ENCODE data around the gene FRS2. TPM values are rescaled to one million over a fixed set of nuclear protein-coding genes. Genes with fewer than 3 reads are reported as not detected.

Gene FRS2
- total RNA-seq, 1 experiment from 2014 or later: 33.7 TPM

DNA sequence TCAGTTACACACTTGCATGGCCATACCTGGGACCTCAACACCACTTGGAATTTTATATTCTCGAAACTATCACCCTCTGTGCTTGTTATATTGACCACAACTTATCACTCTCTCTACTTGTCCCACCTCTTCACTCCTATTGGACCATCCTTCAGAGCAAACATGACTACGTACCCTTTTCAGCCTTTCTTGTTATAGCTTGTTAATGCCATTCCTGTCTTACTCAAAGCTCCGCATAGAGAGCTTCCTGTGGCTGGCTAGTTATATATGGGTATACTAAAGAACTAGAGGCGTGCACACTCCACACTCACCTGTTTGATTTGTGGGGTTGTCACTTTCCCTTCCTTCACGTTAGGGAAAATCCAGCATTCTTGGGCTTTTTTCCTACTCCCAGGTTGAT lies 26.3 kb upstream of the FRS2 start:
- Histone ChIP-seq H3K14ac (ENCODE audit: insufficient read depth, low read length) (no peak overlapping the region), H3K56ac (ENCODE audit: insufficient read length, low read depth, low read length) (no peak overlapping the region), H4K5ac (ENCODE audit: insufficient read length, low read depth, low read length) (no peak overlapping the region), H3K23ac (ENCODE audit: insufficient read length, low read depth, low read length) (no peak overlapping the region), H3T11ph (ENCODE audit: low read length) (no peak overlapping the region), H4K8ac (replicated peaks; ENCODE audit: insufficient read length, low read depth, low read length) (no peak overlapping the region), H2BK12ac (ENCODE audit: insufficient read length, low read depth, low read length) (no peak overlapping the region), H2BK20ac (ENCODE audit: low read depth, low read length, poor library complexity, severe bottlenecking) (no peak overlapping the region), H3K27ac (ENCODE audit: insufficient read length, low read depth, low read length) (no peak overlapping the region), H2BK5ac (ENCODE audit: insufficient read length, low read length) (no peak overlapping the region), H3K4me2 (ENCODE audit: insufficient read depth, insufficient read length, low read length) (no peak overlapping the region), H3K9me3 (ENCODE audit: control insufficient read depth, low read depth, low read length) (no peaks in the 10 kb centered on the region), H3K9ac (ENCODE audit: extremely low read depth, insufficient read length, low read length) (no peak overlapping the region), H3K27me3 (ENCODE audit: insufficient read depth, low read length) (no peaks in the 10 kb centered on the region), H2AK5ac (ENCODE audit: insufficient read length, low read length) (no peak overlapping the region), H2BK15ac (ENCODE audit: low read depth, low read length) (no peak overlapping the region), H3K79me1 (ENCODE audit: insufficient read depth, low read depth, low read length, poor library complexity, severe bottlenecking) (no peaks in the 10 kb centered on the region), H3K18ac (ENCODE audit: insufficient read length, low read depth, low read length) (no peak overlapping the region), H3K4ac (ENCODE audit: low read depth, low read length) (no peak overlapping the region), H2AFZ (ENCODE audit: low read length) (no peak overlapping the region), H2BK120ac (ENCODE audit: low read depth, low read length, poor library complexity, severe bottlenecking) (no peak overlapping the region), H3K79me2 (ENCODE audit: insufficient read depth, low read length) (no peaks in the 10 kb centered on the region), H4K20me1 (ENCODE audit: control insufficient read depth, insufficient read depth, insufficient read length) (no peaks in the 10 kb centered on the region), H4K91ac (ENCODE audit: insufficient read length, low read depth, low read length) (no peak overlapping the region), H3K4me1 (ENCODE audit: insufficient read depth, low read length) (no peaks in the 10 kb centered on the region), H3K23me2 (ENCODE audit: insufficient read length, low read depth, low read length, poor library complexity, severe bottlenecking) (no peaks in the 10 kb centered on the region)
- Mint-ChIP-seq H3K27ac (no peak overlapping the region; a peak in 1 of 7 replicates), H3K9me3 (no peaks in the 10 kb centered on the region; a peak in 1 of 5 replicates), H3K4me1 (no peaks in the 10 kb centered on the region), H3K4me3 (no peak overlapping the region), H3K27me3 (ENCODE audit: low read depth) (no peaks in the 10 kb centered on the region), H3K36me3 (ENCODE audit: insufficient read depth in 1 of 3, low read depth in 3 of 3) (peaks cover 0 to 2% (median 0%) of the 10 kb centered on the region in 3 experiments; a peak in 3 of 7 replicates)
- WGBS (ENCODE audit: extremely low coverage, insufficient read length, low lambda C conversion rate): no CpG with 5 or more reads among the region's 5 CpGs
- TF ChIP-seq, protein P1, sequence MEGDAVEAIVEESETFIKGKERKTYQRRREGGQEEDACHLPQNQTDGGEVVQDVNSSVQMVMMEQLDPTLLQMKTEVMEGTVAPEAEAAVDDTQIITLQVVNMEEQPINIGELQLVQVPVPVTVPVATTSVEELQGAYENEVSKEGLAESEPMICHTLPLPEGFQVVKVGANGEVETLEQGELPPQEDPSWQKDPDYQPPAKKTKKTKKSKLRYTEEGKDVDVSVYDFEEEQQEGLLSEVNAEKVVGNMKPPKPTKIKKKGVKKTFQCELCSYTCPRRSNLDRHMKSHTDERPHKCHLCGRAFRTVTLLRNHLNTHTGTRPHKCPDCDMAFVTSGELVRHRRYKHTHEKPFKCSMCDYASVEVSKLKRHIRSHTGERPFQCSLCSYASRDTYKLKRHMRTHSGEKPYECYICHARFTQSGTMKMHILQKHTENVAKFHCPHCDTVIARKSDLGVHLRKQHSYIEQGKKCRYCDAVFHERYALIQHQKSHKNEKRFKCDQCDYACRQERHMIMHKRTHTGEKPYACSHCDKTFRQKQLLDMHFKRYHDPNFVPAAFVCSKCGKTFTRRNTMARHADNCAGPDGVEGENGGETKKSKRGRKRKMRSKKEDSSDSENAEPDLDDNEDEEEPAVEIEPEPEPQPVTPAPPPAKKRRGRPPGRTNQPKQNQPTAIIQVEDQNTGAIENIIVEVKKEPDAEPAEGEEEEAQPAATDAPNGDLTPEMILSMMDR (conservative IDR thresholded peaks at IDR 0.05): no peak
- DNase-seq: no peak
